Measurements from ENCODE around the gene HAUS5.
"Not testable (repeated sequence)": the region's sequence is repeated elsewhere in the genome, so short reads cannot be mapped to it uniquely, and the experiment has no call there.

HAUS5 gene

DNA sequence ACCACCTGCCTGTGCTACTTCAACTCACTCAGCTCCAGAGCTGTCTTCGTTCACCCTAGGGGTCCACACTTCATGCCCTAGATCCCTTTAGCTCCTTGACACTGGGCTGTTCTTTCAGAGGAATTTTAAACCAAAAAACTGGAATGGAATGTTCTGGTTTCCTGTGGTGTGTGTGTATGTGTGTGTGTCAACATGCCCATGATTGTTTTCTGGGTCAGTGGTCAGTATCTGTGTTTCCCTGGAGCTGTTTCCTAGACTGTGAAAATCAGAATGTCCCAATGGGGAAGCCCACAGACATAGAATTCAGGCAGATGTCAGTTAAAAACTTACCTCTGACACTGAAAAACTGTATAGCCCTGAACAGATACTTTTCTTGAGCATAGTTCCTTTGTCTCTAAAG is 25.2 kb upstream of the HAUS5 start:
- Histone ChIP-seq H3K4me1 (ENCODE audit: low read length) (no peaks in the 10 kb centered on the region), H3K9ac (ENCODE audit: low read length) (no peak overlapping the region), H3K36me3 (replicated peaks; ENCODE audit: low read depth, low read length) (no peaks in the 10 kb centered on the region), H3K4me2 (ENCODE audit: low read length) (no peak overlapping the region), H3K9me3 (ENCODE audit: insufficient read depth, low read length) (no peaks in the 10 kb centered on the region), H2AFZ (ENCODE audit: low read depth, low read length) (no peak overlapping the region), H3K27me3 (ENCODE audit: low read depth, low read length) (peaks cover 23% of the 10 kb centered on the region), H3K4me3 (ENCODE audit: low read length) (no peak overlapping the region), H4K20me1 (ENCODE audit: insufficient read depth, low read length) (no peaks in the 10 kb centered on the region), H3K79me2 (ENCODE audit: low read length) (no peaks in the 10 kb centered on the region), H3K27ac (ENCODE audit: low read length) (no peak overlapping the region)
- TF ChIP-seq, protein P1, sequence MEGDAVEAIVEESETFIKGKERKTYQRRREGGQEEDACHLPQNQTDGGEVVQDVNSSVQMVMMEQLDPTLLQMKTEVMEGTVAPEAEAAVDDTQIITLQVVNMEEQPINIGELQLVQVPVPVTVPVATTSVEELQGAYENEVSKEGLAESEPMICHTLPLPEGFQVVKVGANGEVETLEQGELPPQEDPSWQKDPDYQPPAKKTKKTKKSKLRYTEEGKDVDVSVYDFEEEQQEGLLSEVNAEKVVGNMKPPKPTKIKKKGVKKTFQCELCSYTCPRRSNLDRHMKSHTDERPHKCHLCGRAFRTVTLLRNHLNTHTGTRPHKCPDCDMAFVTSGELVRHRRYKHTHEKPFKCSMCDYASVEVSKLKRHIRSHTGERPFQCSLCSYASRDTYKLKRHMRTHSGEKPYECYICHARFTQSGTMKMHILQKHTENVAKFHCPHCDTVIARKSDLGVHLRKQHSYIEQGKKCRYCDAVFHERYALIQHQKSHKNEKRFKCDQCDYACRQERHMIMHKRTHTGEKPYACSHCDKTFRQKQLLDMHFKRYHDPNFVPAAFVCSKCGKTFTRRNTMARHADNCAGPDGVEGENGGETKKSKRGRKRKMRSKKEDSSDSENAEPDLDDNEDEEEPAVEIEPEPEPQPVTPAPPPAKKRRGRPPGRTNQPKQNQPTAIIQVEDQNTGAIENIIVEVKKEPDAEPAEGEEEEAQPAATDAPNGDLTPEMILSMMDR (IDR thresholded peaks at IDR 0.05; ENCODE audit: low read depth, low read length) = no peak
- no peak for TF ChIP-seq EZH2phosphoT487 (IDR thresholded peaks at IDR 0.05; ENCODE audit: low read depth)

- Histone ChIP-seq H3K4me1 (ENCODE audit: low read length) (no peaks in the 10 kb centered on the region), H3K27ac (ENCODE audit: low read length) (no peak overlapping the region), H3K9me3 (ENCODE audit: insufficient read depth, low read length) (no peaks in the 10 kb centered on the region), H3K79me2 (ENCODE audit: low read length) (no peaks in the 10 kb centered on the region), H3K4me3 (ENCODE audit: low read length) (no peak overlapping the region), H3K27me3 (ENCODE audit: low read depth, low read length) (0 out of 2 replicates have a peak, but pooled peaks cover 5% of the 10 kb centered on the region), H3K4me2 (ENCODE audit: low read length) (no peak overlapping the region), H3K36me3 (replicated peaks; ENCODE audit: low read depth, low read length) (no peaks in the 10 kb centered on the region), H4K20me1 (ENCODE audit: insufficient read depth, low read length) (no peaks in the 10 kb centered on the region), H2AFZ (ENCODE audit: low read depth, low read length) (no peak overlapping the region), H3K9ac (ENCODE audit: low read length) (no peak overlapping the region)
- no peak for TF ChIP-seq EZH2phosphoT487 (IDR thresholded peaks at IDR 0.05; ENCODE audit: low read depth)
- TF ChIP-seq, protein P1 (IDR thresholded peaks at IDR 0.05; ENCODE audit: low read depth, low read length) = no peak
These were observed 21.7 kb upstream of the HAUS5 start for GRCh38 chr19:35590875-35591274.

GRCh38 chr19:35592226-35592625 is 20.3 kb upstream of the HAUS5 start:
- Histone ChIP-seq H3K9ac (ENCODE audit: low read length) (no peak overlapping the region), H3K4me3 (ENCODE audit: low read length) (no peak overlapping the region), H3K27ac (ENCODE audit: low read length) (no peak overlapping the region), H3K27me3 (ENCODE audit: low read depth, low read length) (0 out of 2 replicates have a peak, but pooled peaks cover 2% of the 10 kb centered on the region), H2AFZ (ENCODE audit: low read depth, low read length) (peak overlapping the region; percentile 50; the same call in 1 of the 2 replicates), H3K9me3 (ENCODE audit: insufficient read depth, low read length) (no peaks in the 10 kb centered on the region), H3K79me2 (ENCODE audit: low read length) (no peaks in the 10 kb centered on the region), H3K4me2 (ENCODE audit: low read length) (peak overlapping the region; percentile 4; the same call in 1 of the 2 replicates), H3K4me1 (ENCODE audit: low read length) (no peaks in the 10 kb centered on the region), H3K36me3 (replicated peaks; ENCODE audit: low read depth, low read length) (no peaks in the 10 kb centered on the region), H4K20me1 (ENCODE audit: insufficient read depth, low read length) (no peaks in the 10 kb centered on the region)
- TF ChIP-seq, protein P1 (IDR thresholded peaks at IDR 0.05; ENCODE audit: low read depth, low read length) = peak; percentile 87
- no peak for TF ChIP-seq EZH2phosphoT487 (IDR thresholded peaks at IDR 0.05; ENCODE audit: low read depth)

GRCh38 chr19:35595026-35595425 is 17.5 kb upstream of the HAUS5 start:
- H3K9ac ChIP-seq (ENCODE audit: low read length); H3K9me3 ChIP-seq (ENCODE audit: insufficient read depth, low read length); H3K4me2 ChIP-seq (ENCODE audit: low read length); H3K27ac ChIP-seq (ENCODE audit: low read length); H3K79me2 ChIP-seq (ENCODE audit: low read length); H3K4me3 ChIP-seq (ENCODE audit: low read length); H4K20me1 ChIP-seq (ENCODE audit: insufficient read depth, low read length); H3K4me1 ChIP-seq (ENCODE audit: low read length); H3K36me3 ChIP-seq (replicated peaks; ENCODE audit: low read depth, low read length); H2AFZ ChIP-seq (ENCODE audit: low read depth, low read length): not testable (repeated sequence)
- H3K27me3 ChIP-seq (ENCODE audit: low read depth, low read length) = peaks cover 10% of the 10 kb centered on the region

- Histone ChIP-seq H3K27me3 (ENCODE audit: low read depth, low read length) (peaks cover 10% of the 10 kb centered on the region), H3K36me3 (replicated peaks; ENCODE audit: low read depth, low read length) (no peaks in the 10 kb centered on the region), H3K79me2 (ENCODE audit: low read length) (no peaks in the 10 kb centered on the region), H3K9ac (ENCODE audit: low read length) (no peak overlapping the region), H3K4me2 (ENCODE audit: low read length) (no peak overlapping the region), H3K27ac (ENCODE audit: low read length) (no peak overlapping the region), H4K20me1 (ENCODE audit: insufficient read depth, low read length) (no peaks in the 10 kb centered on the region), H3K4me3 (ENCODE audit: low read length) (no peak overlapping the region), H3K4me1 (ENCODE audit: low read length) (no peaks in the 10 kb centered on the region), H2AFZ (ENCODE audit: low read depth, low read length) (no peak overlapping the region), H3K9me3 (ENCODE audit: insufficient read depth, low read length) (no peaks in the 10 kb centered on the region)
- no peak for TF ChIP-seq EZH2phosphoT487 (IDR thresholded peaks at IDR 0.05; ENCODE audit: low read depth)
- TF ChIP-seq, protein P1 (IDR thresholded peaks at IDR 0.05; ENCODE audit: low read depth, low read length) = no peak
These were observed 16.6 kb upstream of the HAUS5 start for GRCh38 chr19:35595928-35596327.

Data from OCI-LY3 (cell line).